ENCODE data around the gene AP3M1. TPM values are rescaled to one million over a fixed set of nuclear protein-coding genes. Genes with fewer than 3 reads are reported as not detected.

Gene AP3M1
- total RNA-seq, 1 experiment from 2014 or later: 56.7 TPM

- no peak overlapping the region for H3K4me3 Mint-ChIP-seq (ENCODE audit: unreplicated experiment)
- no peak overlapping the region for H3K27ac Mint-ChIP-seq (ENCODE audit: unreplicated experiment)
- CTCF ChIA-PET: no interaction called here
Measured at GRCh38 chr10:74092372-74092771, 58.3 kb downstream of the AP3M1 start.

GRCh38 chr10:74088722-74089121 is 61.9 kb downstream of the AP3M1 start:
- CTCF ChIA-PET: no interaction called here
- TF ChIP-seq, protein P1, sequence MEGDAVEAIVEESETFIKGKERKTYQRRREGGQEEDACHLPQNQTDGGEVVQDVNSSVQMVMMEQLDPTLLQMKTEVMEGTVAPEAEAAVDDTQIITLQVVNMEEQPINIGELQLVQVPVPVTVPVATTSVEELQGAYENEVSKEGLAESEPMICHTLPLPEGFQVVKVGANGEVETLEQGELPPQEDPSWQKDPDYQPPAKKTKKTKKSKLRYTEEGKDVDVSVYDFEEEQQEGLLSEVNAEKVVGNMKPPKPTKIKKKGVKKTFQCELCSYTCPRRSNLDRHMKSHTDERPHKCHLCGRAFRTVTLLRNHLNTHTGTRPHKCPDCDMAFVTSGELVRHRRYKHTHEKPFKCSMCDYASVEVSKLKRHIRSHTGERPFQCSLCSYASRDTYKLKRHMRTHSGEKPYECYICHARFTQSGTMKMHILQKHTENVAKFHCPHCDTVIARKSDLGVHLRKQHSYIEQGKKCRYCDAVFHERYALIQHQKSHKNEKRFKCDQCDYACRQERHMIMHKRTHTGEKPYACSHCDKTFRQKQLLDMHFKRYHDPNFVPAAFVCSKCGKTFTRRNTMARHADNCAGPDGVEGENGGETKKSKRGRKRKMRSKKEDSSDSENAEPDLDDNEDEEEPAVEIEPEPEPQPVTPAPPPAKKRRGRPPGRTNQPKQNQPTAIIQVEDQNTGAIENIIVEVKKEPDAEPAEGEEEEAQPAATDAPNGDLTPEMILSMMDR (IDR thresholded peaks at IDR 0.05; ENCODE audit: insufficient read depth in 1 of 2, low read depth in 1 of 2, low read length in 1 of 2, severe bottlenecking in 1 of 2, unreplicated experiment in 1 of 2): no peak
- H3K9me3 ChIP-seq: no peaks in the 10 kb centered on the region
- Mint-ChIP-seq H3K4me1 (ENCODE audit: low read depth, unreplicated experiment) (no peaks in the 10 kb centered on the region), H3K27me3 (ENCODE audit: insufficient read depth, unreplicated experiment) (no peaks in the 10 kb centered on the region), H3K27ac (ENCODE audit: unreplicated experiment) (no peak overlapping the region), H3K9me3 (ENCODE audit: unreplicated experiment) (no peaks in the 10 kb centered on the region), H3K36me3 (ENCODE audit: insufficient read depth, unreplicated experiment) (peaks cover 57% of the 10 kb centered on the region), H3K4me3 (ENCODE audit: unreplicated experiment) (no peak overlapping the region)
- no peak for DNase-seq
- no peak overlapping the region for H3K4me3 ChIP-seq (ENCODE audit: low read depth, low read length)
- no peaks in the 10 kb centered on the region for H3K4me1 ChIP-seq
- no peaks in the 10 kb centered on the region for H3K27me3 ChIP-seq (replicated peaks; ENCODE audit: control insufficient read depth, insufficient read depth, low read length)
- no peaks in the 10 kb centered on the region for H3K36me3 ChIP-seq (ENCODE audit: control insufficient read depth, insufficient read depth, low read length)
- POLR2A ChIA-PET: no interaction called here
- intact Hi-C loops (cut with micrococcal nuclease; ENCODE audit: unreplicated experiment): no loop called here
- no TSS peak for BruUV-seq (replicated peaks)

More at GRCh38 chr10:74092372-74092771, 58.3 kb downstream of the AP3M1 start:
- Histone ChIP-seq H3K4me1 (no peaks in the 10 kb centered on the region), H3K4me3 (ENCODE audit: low read depth, low read length) (no peak overlapping the region), H3K36me3 (ENCODE audit: control insufficient read depth, insufficient read depth, low read length) (no peaks in the 10 kb centered on the region), H3K27me3 (replicated peaks; ENCODE audit: control insufficient read depth, insufficient read depth, low read length) (no peaks in the 10 kb centered on the region), H3K9me3 (no peaks in the 10 kb centered on the region)
- POLR2A ChIA-PET: no interaction called here
- DNase-seq: no peak
- intact Hi-C loops (cut with micrococcal nuclease; ENCODE audit: unreplicated experiment): no loop called here
- BruUV-seq (replicated peaks): no TSS peak
- Mint-ChIP-seq H3K9me3 (ENCODE audit: unreplicated experiment) (no peaks in the 10 kb centered on the region), H3K36me3 (ENCODE audit: insufficient read depth, unreplicated experiment) (peaks cover 79% of the 10 kb centered on the region), H3K27me3 (ENCODE audit: insufficient read depth, unreplicated experiment) (no peaks in the 10 kb centered on the region), H3K4me1 (ENCODE audit: low read depth, unreplicated experiment) (no peaks in the 10 kb centered on the region)
- TF ChIP-seq, protein P1 (IDR thresholded peaks at IDR 0.05; ENCODE audit: insufficient read depth in 1 of 2, low read depth in 1 of 2, low read length in 1 of 2, severe bottlenecking in 1 of 2, unreplicated experiment in 1 of 2): no peak

DNA sequence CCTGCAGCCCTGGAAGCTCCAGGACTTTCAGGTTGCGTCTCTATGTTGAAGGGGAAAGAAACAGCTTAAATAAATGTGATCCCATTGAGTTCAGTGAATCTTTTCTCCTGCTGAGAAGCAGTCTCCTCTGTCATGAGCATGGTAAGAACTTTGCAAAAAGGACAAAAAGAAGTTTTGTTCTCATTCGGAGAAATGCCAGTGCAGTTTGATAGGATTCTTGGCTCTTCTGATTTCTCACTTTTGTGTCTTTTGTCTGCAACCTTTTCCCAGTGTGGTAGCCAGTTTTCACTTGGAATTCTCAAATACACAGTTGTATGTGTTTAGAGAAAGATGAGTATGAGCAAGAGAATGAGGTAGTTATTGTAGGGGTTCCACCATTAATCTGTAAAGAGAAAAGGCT is 64.3 kb downstream of the AP3M1 start:
- CTCF ChIA-PET: interaction anchor here (0.5 kb wide), 1 partner anchor 58 kb away, joined by 4 read pairs; no protein-coding TSS in a partner anchor
- DNase-seq: no peak
- Mint-ChIP-seq H3K36me3 (ENCODE audit: insufficient read depth, unreplicated experiment) (peaks cover 54% of the 10 kb centered on the region), H3K4me3 (ENCODE audit: unreplicated experiment) (no peak overlapping the region), H3K9me3 (ENCODE audit: unreplicated experiment) (no peaks in the 10 kb centered on the region), H3K4me1 (ENCODE audit: low read depth, unreplicated experiment) (no peaks in the 10 kb centered on the region), H3K27me3 (ENCODE audit: insufficient read depth, unreplicated experiment) (no peaks in the 10 kb centered on the region), H3K27ac (ENCODE audit: unreplicated experiment) (no peak overlapping the region)
- Histone ChIP-seq H3K9me3 (no peaks in the 10 kb centered on the region), H3K4me3 (ENCODE audit: low read depth, low read length) (no peak overlapping the region), H3K36me3 (ENCODE audit: control insufficient read depth, insufficient read depth, low read length) (no peaks in the 10 kb centered on the region), H3K27me3 (replicated peaks; ENCODE audit: control insufficient read depth, insufficient read depth, low read length) (no peaks in the 10 kb centered on the region), H3K4me1 (no peaks in the 10 kb centered on the region)
- POLR2A ChIA-PET: no interaction called here
- BruUV-seq (replicated peaks): no TSS peak
- intact Hi-C loops (cut with micrococcal nuclease; ENCODE audit: unreplicated experiment): no loop called here
- TF ChIP-seq, protein P1 (IDR thresholded peaks at IDR 0.05; ENCODE audit: insufficient read depth in 1 of 2, low read depth in 1 of 2, low read length in 1 of 2, severe bottlenecking in 1 of 2, unreplicated experiment in 1 of 2): no peak

All from Caco-2 (cell line).